ENCODE data around the gene MGAT5. TPM values are rescaled to one million over a fixed set of nuclear protein-coding genes. Genes with fewer than 3 reads are reported as not detected.
A peak's percentile ranks its signal among the peaks of the same experiment; 100 is the strongest.

Gene MGAT5
- total RNA-seq, 3 donors from 2014 or later (not counting 1 experiment from before 2014, with no cell fraction given), result 39.7 to 58.2 (median 57.0) TPM

GRCh38 chr2:134256956-134257355, 3.1 kb downstream of the MGAT5 start:
- Mint-ChIP-seq H3K9me3 (no peaks in the 10 kb centered on the region), H3K27me3 (ENCODE audit: low read depth in 2 of 2) (peaks cover 30 to 34% of the 10 kb centered on the region in 2 donors), H3K27ac (no peak overlapping the region), H3K36me3 (no peaks in the 10 kb centered on the region), H3K4me1 (peaks cover 32 to 59% of the 10 kb centered on the region in 2 donors), H3K4me3 (no peak overlapping the region)
- TF ChIP-seq CTCF (IDR thresholded peaks at IDR 0.05), result no peak
- Histone ChIP-seq H3K27ac (ENCODE audit: low read length) (no peak overlapping the region), H3K36me3 (ENCODE audit: control insufficient read depth, insufficient read depth, low read length) (peaks cover 5% of the 10 kb centered on the region), H3K4me3 (ENCODE audit: low read length) (no peak overlapping the region), H3K4me1 (ENCODE audit: control insufficient read depth, insufficient read depth, low read length) (peaks cover 61% of the 10 kb centered on the region), H3K27me3 (ENCODE audit: control insufficient read depth, insufficient read depth, low read length) (no peaks in the 10 kb centered on the region), H3K9me3 (ENCODE audit: control insufficient read depth, insufficient read depth, low read length) (no peaks in the 10 kb centered on the region)
- ATAC-seq, result no peak
- 82% methylated on average over 2 of the region's 2 CpGs for WGBS (ENCODE audit: insufficient coverage)
- DNase-seq, result peak in 1 of 2 donors; percentile 32
- intact Hi-C loops (cut with micrococcal nuclease), result no loop called here

- Histone ChIP-seq H3K27ac (ENCODE audit: low read length) (no peak overlapping the region), H3K27me3 (ENCODE audit: control insufficient read depth, insufficient read depth, low read length) (no peaks in the 10 kb centered on the region), H3K36me3 (ENCODE audit: control insufficient read depth, insufficient read depth, low read length) (peaks cover 5% of the 10 kb centered on the region), H3K4me3 (ENCODE audit: low read length) (no peak overlapping the region), H3K9me3 (ENCODE audit: control insufficient read depth, insufficient read depth, low read length) (no peaks in the 10 kb centered on the region), H3K4me1 (ENCODE audit: control insufficient read depth, insufficient read depth, low read length) (peaks cover 60% of the 10 kb centered on the region)
- ATAC-seq (no peak), DNase-seq (no peak)
- TF ChIP-seq CTCF (IDR thresholded peaks at IDR 0.05), result no peak
- peaks cover 24 to 34% of the 10 kb centered on the region in 2 donors for H3K27me3 Mint-ChIP-seq (ENCODE audit: low read depth in 2 of 2)
- intact Hi-C loops (cut with micrococcal nuclease), result no loop called here
- H3K27ac Mint-ChIP-seq, result no peak overlapping the region
- H3K4me3 Mint-ChIP-seq, result no peak overlapping the region
- H3K4me1 Mint-ChIP-seq, result peaks cover 26 to 53% of the 10 kb centered on the region in 2 donors
- no peaks in the 10 kb centered on the region for H3K9me3 Mint-ChIP-seq
- no peaks in the 10 kb centered on the region for H3K36me3 Mint-ChIP-seq
Measured at GRCh38 chr2:134257509-134257908, 3.6 kb downstream of the MGAT5 start.

- Mint-ChIP-seq H3K27ac (peak overlapping the region; percentile 5 to 66), H3K9me3 (no peaks in the 10 kb centered on the region), H3K36me3 (no peaks in the 10 kb centered on the region), H3K4me3 (peak overlapping the region; percentile 52), H3K27me3 (ENCODE audit: low read depth in 2 of 2) (peaks cover 24 to 34% of the 10 kb centered on the region in 2 donors), H3K4me1 (peaks cover 24 to 56% of the 10 kb centered on the region in 2 donors)
- ATAC-seq, result peak in 1 of 3 donors; percentile 51
- H3K4me1 ChIP-seq (ENCODE audit: control insufficient read depth, insufficient read depth, low read length), result peaks cover 62% of the 10 kb centered on the region
- 74% methylated on average over 7 of the region's 7 CpGs for WGBS (ENCODE audit: insufficient coverage)
- no peak overlapping the region for H3K4me3 ChIP-seq (ENCODE audit: low read length)
- H3K27me3 ChIP-seq (ENCODE audit: control insufficient read depth, insufficient read depth, low read length), result no peaks in the 10 kb centered on the region
- no peak for DNase-seq
- peak overlapping the region; percentile 2 for H3K27ac ChIP-seq (ENCODE audit: low read length)
- intact Hi-C loops (cut with micrococcal nuclease), result loop anchor here (1.0 kb wide), 1 partner anchor 31 kb away; no protein-coding TSS in a partner anchor
- H3K36me3 ChIP-seq (ENCODE audit: control insufficient read depth, insufficient read depth, low read length), result peaks cover 5% of the 10 kb centered on the region
- TF ChIP-seq CTCF (IDR thresholded peaks at IDR 0.05), result no peak
- no peaks in the 10 kb centered on the region for H3K9me3 ChIP-seq (ENCODE audit: control insufficient read depth, insufficient read depth, low read length)
Measured at GRCh38 chr2:134257965-134258683, 4.3 kb downstream of the MGAT5 start.
